Measurements from ENCODE around the gene DBH.

DBH gene

DNA sequence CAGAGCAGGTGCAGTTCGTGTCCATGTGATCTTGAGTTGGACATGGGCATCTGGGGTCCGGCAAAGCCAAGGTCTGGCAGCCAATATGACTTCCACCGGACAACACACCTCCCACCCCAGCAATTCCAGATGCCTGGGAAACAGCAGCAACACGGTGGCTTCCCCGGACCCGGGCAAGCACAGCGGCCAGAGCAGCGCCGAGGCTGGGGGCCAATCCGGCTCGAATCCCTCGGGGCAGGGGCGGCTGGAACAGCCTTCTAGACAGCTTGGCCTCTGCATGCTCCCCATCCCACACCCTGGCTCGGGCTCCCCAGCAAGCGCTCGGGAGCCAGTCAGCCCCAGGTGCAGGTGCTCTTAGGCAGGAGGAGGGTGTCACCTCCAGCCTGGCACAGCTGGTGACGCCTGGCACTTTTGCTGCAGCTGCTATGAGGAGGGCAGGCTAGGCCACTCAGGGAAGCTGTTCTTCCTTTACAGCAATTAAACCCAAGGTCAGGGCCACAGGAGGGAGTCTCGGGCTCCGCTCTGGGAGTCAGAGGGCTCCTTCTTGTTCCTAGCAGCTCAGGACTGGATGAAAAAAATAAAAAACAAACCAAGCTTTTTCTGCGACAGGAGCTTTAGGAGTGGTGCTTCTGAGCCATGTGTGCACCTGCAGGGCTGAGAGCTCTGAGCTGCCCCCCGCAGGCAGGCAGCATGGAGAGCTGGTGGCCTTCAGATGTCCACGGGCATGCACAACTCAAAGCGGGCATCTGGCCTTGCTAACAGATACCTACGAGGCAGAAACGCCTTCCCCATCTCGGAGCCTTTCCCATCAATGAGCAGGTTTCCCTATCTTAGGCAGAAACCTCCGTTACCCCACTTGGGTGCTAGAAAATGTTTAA, 28.2 kb downstream of the DBH start:
- no peak for TF ChIP-seq REST (IDR thresholded peaks at IDR 0.05; ENCODE audit: insufficient read depth in 1 of 2, low read depth in 2 of 2, low read length in 2 of 2)
- TF ChIP-seq POLR2AphosphoS5 (IDR thresholded peaks at IDR 0.05; ENCODE audit: low read depth, low read length): no peak
- no peak for TF ChIP-seq TAF1 (IDR thresholded peaks at IDR 0.05; ENCODE audit: borderline replicate concordance, insufficient read depth, low read length)
- TF ChIP-seq SIN3A (IDR thresholded peaks at IDR 0.05; ENCODE audit: borderline replicate concordance, insufficient read depth, low read length): no peak
- TF ChIP-seq FOXP2 (optimal IDR thresholded peaks at IDR 0.05; ENCODE audit: borderline replicate concordance, extremely low read depth, extremely low read length, insufficient read depth): no peak

DNA sequence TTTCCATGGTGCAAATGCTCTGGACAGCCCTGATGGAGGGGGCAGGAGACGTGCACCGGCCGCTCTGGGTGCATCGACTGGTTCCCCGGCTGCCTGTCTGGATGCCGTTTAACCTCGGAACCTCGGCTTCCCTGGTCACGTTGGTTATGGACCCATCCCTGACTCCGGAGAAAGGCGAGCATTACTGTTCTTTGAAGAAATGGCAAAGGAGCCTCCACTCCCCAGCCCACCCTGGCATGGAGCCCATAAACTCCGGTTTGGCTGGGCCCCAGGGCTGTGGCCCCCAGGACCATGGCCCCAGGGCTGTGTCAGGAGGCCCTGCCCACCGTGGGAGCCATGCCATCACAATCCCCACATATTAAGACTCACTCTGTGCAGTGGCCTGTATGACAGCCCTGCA, 28.9 kb downstream of the DBH start:
- TF ChIP-seq FOXP2 (optimal IDR thresholded peaks at IDR 0.05; ENCODE audit: borderline replicate concordance, extremely low read depth, extremely low read length, insufficient read depth): no peak
- no peak for TF ChIP-seq TAF1 (IDR thresholded peaks at IDR 0.05; ENCODE audit: borderline replicate concordance, insufficient read depth, low read length)
- TF ChIP-seq POLR2AphosphoS5 (IDR thresholded peaks at IDR 0.05; ENCODE audit: low read depth, low read length): no peak
- TF ChIP-seq SIN3A (IDR thresholded peaks at IDR 0.05; ENCODE audit: borderline replicate concordance, insufficient read depth, low read length): no peak
- no peak for TF ChIP-seq REST (IDR thresholded peaks at IDR 0.05; ENCODE audit: insufficient read depth in 1 of 2, low read depth in 2 of 2, low read length in 2 of 2)

- TF ChIP-seq REST (IDR thresholded peaks at IDR 0.05; ENCODE audit: insufficient read depth in 1 of 2, low read depth in 2 of 2, low read length in 2 of 2): no peak
- TF ChIP-seq POLR2AphosphoS5 (IDR thresholded peaks at IDR 0.05; ENCODE audit: low read depth, low read length): no peak
- no peak for TF ChIP-seq SIN3A (IDR thresholded peaks at IDR 0.05; ENCODE audit: borderline replicate concordance, insufficient read depth, low read length)
- no peak for TF ChIP-seq FOXP2 (optimal IDR thresholded peaks at IDR 0.05; ENCODE audit: borderline replicate concordance, extremely low read depth, extremely low read length, insufficient read depth)
- TF ChIP-seq TAF1 (IDR thresholded peaks at IDR 0.05; ENCODE audit: borderline replicate concordance, insufficient read depth, low read length): no peak
These were observed 29.4 kb downstream of the DBH start for GRCh38 chr9:133665535-133665934.

- TF ChIP-seq TAF1 (IDR thresholded peaks at IDR 0.05; ENCODE audit: borderline replicate concordance, insufficient read depth, low read length) (no peak), REST (IDR thresholded peaks at IDR 0.05; ENCODE audit: insufficient read depth in 1 of 2, low read depth in 2 of 2, low read length in 2 of 2) (no peak), POLR2AphosphoS5 (IDR thresholded peaks at IDR 0.05; ENCODE audit: low read depth, low read length) (no peak), SIN3A (IDR thresholded peaks at IDR 0.05; ENCODE audit: borderline replicate concordance, insufficient read depth, low read length) (no peak), FOXP2 (optimal IDR thresholded peaks at IDR 0.05; ENCODE audit: borderline replicate concordance, extremely low read depth, extremely low read length, insufficient read depth) (no peak)
These were observed 30.2 kb downstream of the DBH start for GRCh38 chr9:133666387-133666786.
